Heart right ventricle (tissue), 16 donors: ENCODE data around the gene MX2. TPM values are rescaled to one million over a fixed set of nuclear protein-coding genes. Genes with fewer than 3 reads are reported as not detected.

Source experiments
- ATAC-seq, 8 donors: fragments of 200-7000 bp; cut with Tn5 transposase; one replicate each; pipeline ENCODE4 v1.9.1; 2020; ENCODE audit warnings: mild to moderate bottlenecking in 8 of 8, moderate library complexity in 8 of 8, moderate number of reproducible peaks in 1 of 8
- DNase-seq, 2 donors: peaks; one replicate each; pipeline ENCODE4 v3.0.0-alpha.2; 2020
- H3K27ac ChIP-seq, 10 donors: fragments of 200-600 bp; sonication (generic) in 2 of 10; one replicate each; pipeline versions ENCODE4 v1.5.0 to v1.8.0; 2020 to 2022; ENCODE audit warnings: mild to moderate bottlenecking in 3 of 10
- H3K27me3 ChIP-seq, 7 donors: fragments of 200-600 bp; one replicate each; pipeline ENCODE4 v1.8.0; 2021 to 2022; ENCODE audit warnings: mild to moderate bottlenecking in 2 of 7
- H3K36me3 ChIP-seq, 9 donors: fragments of 200-600 bp; sonication (generic) in 1 of 9; one replicate each; pipeline versions ENCODE4 v1.5.0 to v1.8.0; 2020 to 2022; ENCODE audit warnings: mild to moderate bottlenecking in 2 of 9
- H3K4me1 ChIP-seq, 9 donors: fragments of 200-600 bp; sonication (generic) in 1 of 9; one replicate each; pipeline versions ENCODE4 v1.5.0 to v1.8.0; 2020 to 2022; ENCODE audit warnings: mild to moderate bottlenecking in 4 of 9
- H3K4me3 ChIP-seq, 10 donors: fragments of 200-600 bp; sonication (generic) in 2 of 10; one replicate each; pipeline versions ENCODE4 v1.5.0 to v1.8.0; 2020 to 2022; ENCODE audit warnings: mild to moderate bottlenecking in 7 of 10, moderate library complexity in 2 of 10
- H3K9me3 ChIP-seq, 11 donors: fragments of 200-600 bp in 10 of 11; sonication (generic) in 2 of 11; one replicate each; pipeline versions ENCODE4 v1.5.0 to v1.8.0; 2013 to 2022; ENCODE audit warnings: mild to moderate bottlenecking in 2 of 11, control low read depth in 1 of 11, moderate library complexity in 1 of 11
- WGBS, 2 donors: extraction: QIAGEN DNeasy Blood & Tissue Kit; methylation state at CpG; one replicate each; pipeline ENCODE4 v1.1.7; 2013; ENCODE audit warnings: inconsistent platforms in 1 of 2; 5-methylcytosine and 5-hydroxymethylcytosine counted together
- intact Hi-C, 10 donors: fragments of 100-400 bp; cut with DNase I; formaldehyde crosslinking; loops; one replicate each; pipeline versions ENCODE4 v1.11.1 to v1.14.2; 2022
- polyA plus RNA-seq, 2 donors: library from polyadenylated mRNA; stranded (reverse); fragments of 200-250 nt; gene quantifications; one replicate each; pipeline ENCODE4 v1.2.3, GENCODE V29; 2013
- total RNA-seq, 10 donors: library from RNA; stranded (reverse); fragmentation: NEBNext Ultra II Directional in 3 of 10; extraction: Animal tissue kit (Norgen Biotek cat#: 25700) in 3 of 10; gene quantifications; one replicate each; pipeline versions ENCODE4 v1.2.1 to v1.2.4, GENCODE V29; 2021 to 2023
- TF ChIP-seq, protein P1 (sequence below), 9 donors: fragments of 200-600 bp; sonication (generic) in 2 of 9; IDR thresholded peaks; one replicate each; pipeline versions ENCODE4 v1.5.0 to v1.8.0; 2021 to 2022; ENCODE audit warnings: antibody characterized with exemption in 9 of 9, mild to moderate bottlenecking in 5 of 9, moderate library complexity in 1 of 9
- donor health status: Arrhythmogenic right ventricular cardiomyopathy.
- donor health status: ischemic (EF 13 %, LVEDD 7.1; RV severe dilation, severe dysfunction).
- donor health status: healthy with polysubstance abuse.
- donor health status: DM: no; HTN: yes; CAD: no.
- donor health status: DM: no; HTN: no; CAD: no.
- donor health status: ischemic (EF 25% LVEDD 6.9; RV normal size, moderate dysfunction).
- donor health status: ischemic (EF 25% LVEDD 5.7; RV mildly dilated, moderate dysfunction).
- donor health status: healthy.
- donor health status: DM: yes; HTN: yes; CAD: no.
- donor health status: Ischemic cardiomyopathy.
- donor health status: ischemic (EF 35%, LVEDD 5.7; RV mildly dilated, moderate dysfunction).
- donor health status: nonischemic (EF 11% LVEDD 7.7; RV severe dilation, severe dysfunction).
- donor health status: DM: yes; HTN: yes; CAD: no.
- donor health status: PGD.
- donor health status: ischemic (EF 29% LVEDD 5.4; RV normal size, mild dysfunction).
- donor health status: nonischemic (EF 23%, LVEDD 6.1; RV moderate dilation, normal function).

MX2 gene
- total and polyA plus RNA-seq, 12 donors, result 3.0 to 22.9 (median 6.6) TPM

DNA sequence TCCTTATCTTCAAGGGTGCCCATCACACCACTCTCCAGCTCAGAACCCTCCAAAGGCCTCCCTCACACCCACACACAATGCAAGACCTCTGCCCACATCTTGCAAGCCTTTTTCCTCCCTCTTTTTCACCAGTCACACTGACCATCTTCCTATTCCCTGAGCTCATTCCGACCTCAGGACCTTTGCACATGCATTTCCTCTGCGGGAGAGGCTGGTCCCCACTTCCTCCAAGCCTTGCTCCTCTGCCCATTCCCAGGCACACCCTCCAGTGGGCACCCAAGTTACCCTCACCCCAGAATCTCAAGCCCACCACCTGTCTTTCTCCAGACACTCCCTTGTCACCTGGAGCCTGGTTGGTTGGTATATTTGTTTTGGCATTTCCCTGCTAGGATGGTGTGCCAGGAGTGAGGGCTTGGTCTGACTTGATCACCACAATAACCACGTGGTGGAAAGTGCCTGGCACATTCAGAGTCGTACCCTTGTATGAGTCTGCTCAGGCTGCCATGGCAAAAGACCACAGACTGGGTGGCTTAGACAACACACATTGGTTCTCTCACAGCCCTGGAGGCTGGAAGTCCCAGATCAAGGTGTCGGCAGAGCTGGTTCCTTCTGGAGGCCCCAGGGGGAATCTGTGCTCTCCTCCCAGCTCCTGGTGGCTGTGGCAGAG, 13.2 kb downstream of the MX2 start:
- H3K9me3 ChIP-seq, result no peaks in the 10 kb centered on the region
- WGBS, 2 donors, result 90 to 92% methylated on average over 5 of the region's 5 CpGs
- TF ChIP-seq, protein P1, sequence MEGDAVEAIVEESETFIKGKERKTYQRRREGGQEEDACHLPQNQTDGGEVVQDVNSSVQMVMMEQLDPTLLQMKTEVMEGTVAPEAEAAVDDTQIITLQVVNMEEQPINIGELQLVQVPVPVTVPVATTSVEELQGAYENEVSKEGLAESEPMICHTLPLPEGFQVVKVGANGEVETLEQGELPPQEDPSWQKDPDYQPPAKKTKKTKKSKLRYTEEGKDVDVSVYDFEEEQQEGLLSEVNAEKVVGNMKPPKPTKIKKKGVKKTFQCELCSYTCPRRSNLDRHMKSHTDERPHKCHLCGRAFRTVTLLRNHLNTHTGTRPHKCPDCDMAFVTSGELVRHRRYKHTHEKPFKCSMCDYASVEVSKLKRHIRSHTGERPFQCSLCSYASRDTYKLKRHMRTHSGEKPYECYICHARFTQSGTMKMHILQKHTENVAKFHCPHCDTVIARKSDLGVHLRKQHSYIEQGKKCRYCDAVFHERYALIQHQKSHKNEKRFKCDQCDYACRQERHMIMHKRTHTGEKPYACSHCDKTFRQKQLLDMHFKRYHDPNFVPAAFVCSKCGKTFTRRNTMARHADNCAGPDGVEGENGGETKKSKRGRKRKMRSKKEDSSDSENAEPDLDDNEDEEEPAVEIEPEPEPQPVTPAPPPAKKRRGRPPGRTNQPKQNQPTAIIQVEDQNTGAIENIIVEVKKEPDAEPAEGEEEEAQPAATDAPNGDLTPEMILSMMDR (IDR thresholded peaks at IDR 0.05), result no peak
- no peaks in the 10 kb centered on the region for H3K27me3 ChIP-seq
- ATAC-seq (no peak), DNase-seq (no peak)
- no peak overlapping the region for H3K4me3 ChIP-seq
- no peak overlapping the region for H3K27ac ChIP-seq
- peaks cover 0 to 28% (median 8%) of the 10 kb centered on the region in 9 donors for H3K4me1 ChIP-seq
- H3K36me3 ChIP-seq, result peaks cover 0 to 61% (median 9%) of the 10 kb centered on the region in 9 donors
- intact Hi-C loops, result no loop called here

DNA sequence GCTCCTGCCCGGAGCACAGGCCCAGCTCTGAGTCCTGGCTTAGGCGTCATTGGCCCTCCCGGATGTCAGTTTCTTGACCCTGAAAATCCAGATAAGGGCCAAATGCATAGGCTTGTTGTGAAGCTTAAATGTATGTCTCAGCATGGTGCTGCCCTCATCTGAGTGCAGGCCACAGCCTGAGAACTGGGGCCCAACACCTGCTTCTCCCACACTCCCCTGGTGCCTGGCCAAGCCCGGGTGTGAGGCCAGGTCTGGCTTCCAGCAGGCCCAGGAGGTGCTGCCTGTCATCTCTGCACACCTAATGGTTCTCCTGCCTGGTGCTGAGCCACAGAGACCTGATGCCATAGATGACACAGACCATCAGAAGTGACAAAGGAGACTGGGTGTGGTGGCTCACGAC, 14.0 kb downstream of the MX2 start:
- Histone ChIP-seq H3K4me1 (peaks cover 0 to 21% (median under 1%) of the 10 kb centered on the region in 9 donors), H3K27ac (no peak overlapping the region), H3K36me3 (peaks cover 0 to 70% (median 9%) of the 10 kb centered on the region in 9 donors), H3K9me3 (no peaks in the 10 kb centered on the region), H3K27me3 (no peaks in the 10 kb centered on the region), H3K4me3 (no peak overlapping the region)
- no peak for ATAC-seq
- TF ChIP-seq, protein P1 (IDR thresholded peaks at IDR 0.05), result no peak
- 81 to 86% methylated on average over 5 of the region's 5 CpGs for WGBS, 2 donors
- DNase-seq, result no peak
- intact Hi-C loops, result no loop called here

DNA sequence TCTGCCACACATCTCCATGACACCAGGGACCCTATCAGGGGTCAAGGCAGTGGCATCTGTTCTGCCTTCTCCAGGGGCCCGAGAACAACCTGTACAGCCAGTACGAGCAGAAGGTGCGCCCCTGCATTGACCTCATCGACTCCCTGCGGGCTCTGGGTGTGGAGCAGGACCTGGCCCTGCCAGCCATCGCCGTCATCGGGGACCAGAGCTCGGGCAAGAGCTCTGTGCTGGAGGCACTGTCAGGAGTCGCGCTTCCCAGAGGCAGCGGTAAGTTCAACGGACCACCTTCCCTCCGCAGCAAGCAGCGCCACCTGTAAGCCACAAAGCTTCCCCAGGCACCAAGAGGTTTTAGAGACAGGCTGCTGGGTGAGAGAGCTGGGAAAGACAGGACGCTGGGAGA, 15.9 kb downstream of the MX2 start:
- DNase-seq, result no peak
- Histone ChIP-seq H3K9me3 (no peaks in the 10 kb centered on the region), H3K4me3 (no peak overlapping the region), H3K27me3 (no peaks in the 10 kb centered on the region), H3K36me3 (peaks cover 0 to 88% (median 18%) of the 10 kb centered on the region in 9 donors), H3K27ac (no peak overlapping the region), H3K4me1 (peaks cover 0 to 3% (median 0%) of the 10 kb centered on the region in 9 donors)
- no peak for ATAC-seq
- intact Hi-C loops, result no loop called here
- TF ChIP-seq, protein P1 (IDR thresholded peaks at IDR 0.05), result no peak
- 84 to 89% methylated on average over 16 of the region's 16 CpGs for WGBS, 2 donors

DNA sequence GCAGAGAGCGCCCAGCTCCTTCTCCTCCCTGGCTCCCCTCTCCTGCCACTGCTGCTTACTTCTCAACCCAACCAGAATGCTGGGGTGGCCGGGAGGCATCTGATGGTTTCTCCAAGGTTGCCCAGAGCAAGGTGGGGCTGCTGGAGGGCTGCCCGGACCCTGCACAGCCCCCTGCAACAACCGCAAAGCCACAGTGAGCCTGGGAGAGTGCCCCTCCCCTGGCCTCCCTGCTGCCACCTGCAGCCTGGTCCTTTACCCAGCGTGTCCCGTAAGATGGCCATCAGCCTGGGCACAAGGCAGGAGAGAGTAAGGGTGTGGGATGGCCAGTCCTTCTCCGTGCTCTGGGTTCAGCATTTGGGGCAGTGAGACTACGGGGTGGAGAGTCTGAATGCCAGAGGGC, 17.0 kb downstream of the MX2 start:
- WGBS, 2 donors, result 81 to 86% methylated on average over 8 of the region's 8 CpGs
- peaks cover 0 to 96% (median 20%) of the 10 kb centered on the region in 9 donors for H3K36me3 ChIP-seq

More for the DNA sequence above, 17.0 kb downstream of the MX2 start:
- ATAC-seq (no peak), DNase-seq (no peak)
- Histone ChIP-seq H3K9me3 (no peaks in the 10 kb centered on the region), H3K4me1 (no peaks in the 10 kb centered on the region), H3K27me3 (no peaks in the 10 kb centered on the region), H3K27ac (no peak overlapping the region), H3K4me3 (no peak overlapping the region)
- TF ChIP-seq, protein P1 (IDR thresholded peaks at IDR 0.05), result no peak
- intact Hi-C loops, result no loop called here
